ENCODE results near the gene VPS13D.

The VPS13D gene

GRCh38 chr1:12433323-12434053, 203.7 kb downstream of the VPS13D start:
- no peak for DNase-seq (ENCODE audit: low spot score)

DNA sequence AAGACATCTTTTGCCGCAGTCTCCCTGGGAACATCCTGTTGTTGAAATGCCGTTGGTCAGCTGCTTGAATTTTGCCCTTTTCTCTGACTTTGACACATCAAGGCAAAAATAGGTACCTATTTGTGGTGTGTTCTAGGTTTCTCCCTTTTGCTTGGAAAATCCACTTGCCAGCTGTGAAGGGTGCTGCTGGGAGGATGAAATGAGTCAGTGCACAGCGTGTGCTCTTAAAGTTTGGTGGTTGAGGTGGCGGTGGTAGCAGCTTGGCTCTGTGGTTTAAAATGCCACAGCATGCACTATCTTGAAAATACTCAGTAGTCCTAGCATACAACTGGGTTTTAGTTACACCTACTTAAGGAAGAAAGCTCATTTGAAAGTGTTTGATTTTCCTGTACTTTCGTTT, 204.3 kb downstream of the VPS13D start:
- no peak for DNase-seq (ENCODE audit: low spot score)

DNA sequence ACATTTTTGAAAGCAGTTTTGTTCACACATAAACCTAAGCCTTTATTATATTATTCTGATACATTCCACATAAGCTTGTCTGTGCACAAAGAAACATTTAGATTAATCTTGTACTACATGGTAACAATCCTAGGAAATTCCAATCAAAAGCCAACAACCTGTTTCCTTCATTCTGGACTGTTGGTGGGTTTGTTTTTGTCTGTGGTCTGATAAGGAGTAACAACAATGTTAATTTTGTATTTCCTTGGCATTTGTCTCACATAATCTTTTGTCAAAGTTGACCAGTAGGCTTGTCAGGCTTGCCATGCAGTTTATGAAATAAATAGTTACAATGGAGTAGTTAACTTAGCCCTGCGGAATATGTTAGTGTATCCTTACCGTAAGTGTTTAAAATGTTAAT, 204.9 kb downstream of the VPS13D start:
- DNase-seq (ENCODE audit: low spot score): no peak

- DNase-seq (ENCODE audit: low spot score): no peak
Observed at GRCh38 chr1:12435639-12436344, 206.0 kb downstream of the VPS13D start.

DNA sequence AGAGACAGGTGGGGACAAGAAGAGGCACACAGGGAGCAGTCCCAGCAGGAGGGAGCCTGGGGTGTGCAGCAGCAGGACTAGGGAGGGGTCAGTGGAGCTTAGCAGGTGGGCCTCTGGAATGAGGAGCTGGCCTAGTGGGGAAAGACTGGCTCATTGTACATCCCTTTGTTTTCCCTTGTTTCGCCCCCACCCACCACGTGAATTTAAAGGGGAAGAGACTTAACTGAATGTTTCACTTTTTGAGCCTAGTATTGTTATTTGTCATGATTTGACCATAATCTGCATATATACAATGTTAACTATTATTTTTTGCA, 206.5 kb downstream of the VPS13D start:
- no peak for DNase-seq (ENCODE audit: low spot score)

GRCh38 chr1:12436817-12437599, 207.2 kb downstream of the VPS13D start:
- no peak for DNase-seq (ENCODE audit: low spot score)

DNA sequence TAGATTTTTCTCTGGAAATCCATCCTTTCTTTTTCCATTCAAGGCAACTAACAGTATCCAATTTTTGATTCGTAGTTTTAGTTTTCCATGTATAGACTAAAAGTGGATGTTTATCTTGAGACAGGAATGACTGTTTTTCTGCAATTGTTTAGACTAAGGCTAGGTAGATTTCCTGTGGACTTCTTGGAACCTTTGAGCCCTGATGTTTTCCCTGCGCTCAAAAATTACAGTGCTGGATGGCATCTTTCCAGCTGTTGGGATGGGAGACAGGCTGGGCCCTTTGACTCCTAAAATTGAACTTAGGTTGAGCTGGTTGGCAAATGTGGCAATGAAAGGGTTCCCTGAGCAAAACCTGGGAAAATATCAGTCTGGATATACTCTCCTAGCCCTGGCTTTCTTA, 207.8 kb downstream of the VPS13D start:
- no peak for DNase-seq (ENCODE audit: low spot score)

- DNase-seq (ENCODE audit: low spot score): no peak
Observed at GRCh38 chr1:12438349-12438924, 208.6 kb downstream of the VPS13D start.

DNA sequence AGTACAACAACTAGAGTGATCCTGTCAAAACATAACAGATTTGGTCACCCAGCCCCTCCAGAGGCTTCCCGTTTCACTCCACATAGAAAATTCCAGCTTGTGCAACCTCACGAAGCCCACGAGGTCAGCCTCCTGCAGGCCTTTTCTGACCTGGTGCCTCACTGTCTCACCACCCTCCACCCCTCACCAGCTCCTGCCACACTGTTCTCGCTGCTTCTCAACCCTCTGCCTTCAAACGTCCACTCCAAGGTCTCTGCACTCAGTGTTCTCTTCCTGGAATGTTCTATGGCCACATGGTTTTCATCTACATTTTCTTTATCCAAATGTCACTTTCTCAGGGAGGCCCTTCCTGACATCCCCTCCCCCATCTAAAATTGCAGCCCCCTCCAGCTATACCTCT, 209.2 kb downstream of the VPS13D start:
- no peak for DNase-seq (ENCODE audit: low spot score)

- no peak for DNase-seq (ENCODE audit: low spot score)
Observed at GRCh38 chr1:12441414-12442105, 211.7 kb downstream of the VPS13D start.

GRCh38 chr1:12442217-12442616, 212.4 kb downstream of the VPS13D start:
- no peak for DNase-seq (ENCODE audit: low spot score)

- DNase-seq (ENCODE audit: low spot score): no peak
Observed at GRCh38 chr1:12443151-12443550, 213.3 kb downstream of the VPS13D start.

- DNase-seq (ENCODE audit: low spot score): no peak
Observed at GRCh38 chr1:12444329-12444841, 214.6 kb downstream of the VPS13D start.

- DNase-seq (ENCODE audit: low spot score): no peak
Observed at GRCh38 chr1:12445257-12445656, 215.4 kb downstream of the VPS13D start.

DNA sequence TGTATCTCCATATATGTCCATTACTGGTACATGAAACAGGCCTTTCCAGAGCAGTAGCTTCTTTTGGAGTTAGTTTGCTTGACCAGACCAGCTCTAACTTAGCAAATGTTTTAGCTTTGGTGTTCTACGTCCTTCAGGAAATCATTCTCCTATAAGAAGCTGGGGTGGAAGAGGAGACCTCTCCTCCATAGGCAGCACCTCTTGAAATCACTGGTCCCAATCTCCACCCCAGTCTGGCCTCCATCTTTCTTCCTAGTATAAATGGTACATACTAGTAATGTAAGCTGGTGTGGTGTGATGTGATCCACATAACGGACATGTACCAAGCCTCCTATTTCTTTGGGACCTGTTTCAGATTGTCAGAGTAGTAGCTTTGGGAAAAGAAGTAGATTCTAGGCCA, 216.8 kb downstream of the VPS13D start:
- DNase-seq (ENCODE audit: low spot score): no peak

GRCh38 chr1:12447307-12447706, 217.5 kb downstream of the VPS13D start:
- DNase-seq (ENCODE audit: low spot score): no peak

DNA sequence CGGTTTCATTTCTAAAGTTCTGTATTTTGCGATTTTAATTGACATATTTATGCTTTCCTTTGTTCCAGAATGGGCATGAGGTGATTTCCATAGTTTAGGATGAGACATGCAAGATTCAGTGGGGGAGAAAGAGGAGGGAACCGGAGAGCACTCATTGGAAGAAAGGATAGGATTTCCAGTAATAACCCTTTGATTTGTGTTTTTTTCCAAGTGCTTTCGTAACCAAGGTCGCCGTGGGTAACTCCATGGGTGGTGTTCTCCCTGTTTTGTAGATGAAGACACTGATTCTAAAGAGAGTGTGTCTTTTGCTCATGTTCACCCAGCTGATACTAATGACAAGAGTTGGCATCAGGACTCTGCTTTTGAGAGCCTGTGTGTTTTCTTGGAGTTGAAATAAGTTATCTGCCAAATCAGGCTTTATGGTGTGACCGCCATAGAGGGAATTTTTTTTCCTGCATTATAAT, 218.1 kb downstream of the VPS13D start:
- DNase-seq (ENCODE audit: low spot score): no peak

- DNase-seq (ENCODE audit: low spot score): no peak
Observed at GRCh38 chr1:12448746-12449177, 218.9 kb downstream of the VPS13D start.

DNA sequence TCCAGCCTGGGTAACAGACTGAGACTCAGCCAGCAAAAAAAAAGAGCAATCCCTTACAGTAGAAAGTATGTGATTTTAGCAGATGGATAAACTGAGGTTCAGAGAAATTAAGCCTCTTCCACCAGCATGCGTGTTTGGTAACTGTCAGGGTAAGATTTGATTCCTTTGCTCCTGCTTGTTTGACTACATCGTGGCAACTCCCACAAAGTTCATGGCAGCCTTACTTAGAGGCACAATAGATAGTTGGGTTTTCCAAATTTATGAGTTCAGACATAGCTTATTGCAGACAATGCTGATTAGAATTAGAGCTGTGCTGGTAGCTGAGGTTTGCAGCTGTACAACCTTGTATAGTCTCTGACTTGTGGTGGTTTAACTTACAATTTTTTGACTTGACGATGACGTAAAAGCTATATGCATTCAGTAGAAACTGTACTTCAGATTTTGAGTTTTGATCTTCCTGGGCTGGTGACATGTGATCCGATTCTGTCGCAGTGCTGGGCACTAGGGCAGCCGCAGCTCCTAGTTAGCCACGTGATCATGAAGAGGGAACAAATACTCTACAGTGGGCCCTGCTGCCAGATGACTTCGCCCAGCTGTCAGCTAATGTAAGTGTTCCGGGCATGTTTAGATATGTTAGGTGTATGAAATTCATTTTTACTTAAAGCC, 220.4 kb downstream of the VPS13D start:
- peak; percentile 85 for DNase-seq (ENCODE audit: low spot score)

DNA sequence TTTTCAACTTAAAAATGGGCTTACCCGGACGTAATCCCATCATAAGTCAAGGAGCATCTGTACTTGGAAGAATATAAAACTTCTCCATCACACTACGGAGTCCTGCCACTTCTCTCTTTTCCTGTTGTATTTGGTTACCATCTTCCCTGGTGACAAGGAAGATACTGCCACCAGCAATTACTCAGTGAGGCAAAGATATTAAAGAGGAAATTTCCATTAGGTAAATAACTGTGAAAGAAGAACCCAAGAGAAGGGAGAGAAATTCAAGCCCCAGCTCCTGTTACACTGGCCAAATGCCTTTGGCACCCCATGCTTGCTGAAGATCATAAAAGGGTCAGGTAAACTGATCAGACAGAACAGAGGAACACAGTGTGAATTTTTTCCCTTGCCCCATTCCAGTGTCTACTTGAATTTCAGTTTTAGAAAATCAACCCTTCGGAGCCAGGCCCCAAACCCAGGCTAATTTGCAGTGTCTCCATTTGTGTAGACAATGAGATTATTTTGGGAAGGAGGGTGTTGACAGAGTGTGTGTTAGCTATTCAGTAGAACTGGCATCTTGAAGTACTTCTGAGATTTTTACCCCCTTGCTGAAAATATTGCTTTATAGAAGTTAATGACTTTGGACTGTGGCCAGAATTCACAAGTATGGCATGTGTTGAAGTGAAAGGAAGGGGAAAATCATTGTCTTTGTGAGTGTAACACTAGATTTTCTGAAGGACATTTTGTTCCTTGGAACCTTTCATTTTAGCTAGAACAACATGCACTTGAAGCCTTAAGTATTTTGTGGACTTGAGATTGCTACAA, 221.1 kb downstream of the VPS13D start:
- no peak for DNase-seq (ENCODE audit: low spot score)

All from globus pallidus (tissue), 1 donor.